Activated T-cell treated with anti-CD3 and anti-CD28 coated beads, Interleukin-2, amount 50 U/mL, for 24 hours (primary cell): ENCODE results near the gene CD300LD.

Experiments used
- DNase-seq: peaks from one replicate; pipeline ENCODE4 v3.0.0-alpha.2; 2020
- H3K27ac Mint-ChIP-seq: 2 replicates; pipeline ENCODE4 v1.8.0; 2020; ENCODE audit warnings: mild to moderate bottlenecking, mixed read lengths
- H3K27me3 Mint-ChIP-seq: 2 replicates; pipeline ENCODE4 v1.8.0; 2020; ENCODE audit warnings: mixed read lengths
- H3K36me3 Mint-ChIP-seq: 2 replicates; pipeline ENCODE4 v1.8.0; 2020; ENCODE audit warnings: low read depth, mixed read lengths
- H3K4me1 Mint-ChIP-seq: 2 replicates; pipeline ENCODE4 v1.8.0; 2020; ENCODE audit warnings: low read depth, mixed read lengths
- H3K4me3 Mint-ChIP-seq: 2 replicates; pipeline ENCODE4 v1.8.0; 2020; ENCODE audit warnings: mild to moderate bottlenecking, moderate library complexity, mixed read lengths
- H3K9me3 Mint-ChIP-seq: 2 replicates; pipeline ENCODE4 v1.8.0; 2020; ENCODE audit warnings: mixed read lengths

The CD300LD gene

GRCh38 chr17:74536890-74537289, 55.2 kb downstream of the CD300LD start:
- no peak for DNase-seq
- H3K27me3 Mint-ChIP-seq: peaks cover 27% of the 10 kb centered on the region
- peaks cover 4% of the 10 kb centered on the region for H3K4me1 Mint-ChIP-seq
- H3K9me3 Mint-ChIP-seq: no peaks in the 10 kb centered on the region
- no peaks in the 10 kb centered on the region for H3K36me3 Mint-ChIP-seq
- H3K4me3 Mint-ChIP-seq: no peak overlapping the region
- no peak overlapping the region for H3K27ac Mint-ChIP-seq

GRCh38 chr17:74532115-74532514, 60.0 kb downstream of the CD300LD start:
- no peaks in the 10 kb centered on the region for H3K9me3 Mint-ChIP-seq
- H3K4me1 Mint-ChIP-seq: peaks cover 4% of the 10 kb centered on the region
- no peaks in the 10 kb centered on the region for H3K36me3 Mint-ChIP-seq
- no peak overlapping the region for H3K4me3 Mint-ChIP-seq
- peak; percentile 15 for DNase-seq
- no peak overlapping the region for H3K27ac Mint-ChIP-seq
- peaks cover 41% of the 10 kb centered on the region for H3K27me3 Mint-ChIP-seq

GRCh38 chr17:74531231-74531761, 60.8 kb downstream of the CD300LD start, which contains the start of gene CD300LB:
TSS of gene CD300LB (minus strand) at chr17:74531475. CDS start at chr17:74531350, 125 bp downstream.
- Mint-ChIP-seq H3K9me3 (no peaks in the 10 kb centered on the region), H3K4me3 (no peak within 1 kb of the TSS), H3K4me1 (peaks cover 4% of the 10 kb centered on the region), H3K27me3 (peaks cover 45% of the 10 kb centered on the region), H3K36me3 (no peaks in the 10 kb centered on the region), H3K27ac (no peak within 1 kb of the TSS)
- DNase-seq: peak; percentile 8

- Mint-ChIP-seq H3K9me3 (no peaks in the 10 kb centered on the region), H3K36me3 (no peaks in the 10 kb centered on the region), H3K27me3 (peaks cover 45% of the 10 kb centered on the region), H3K4me3 (no peak overlapping the region), H3K27ac (no peak overlapping the region), H3K4me1 (peaks cover 4% of the 10 kb centered on the region)
- DNase-seq: no peak
These were observed 61.3 kb downstream of the CD300LD start for GRCh38 chr17:74530831-74531150.
